Limb (tissue), 2 donors: Measurements from ENCODE around the gene CT55.
A peak's percentile ranks its signal among the peaks of the same experiment; 100 is the strongest.
"Not testable (repeated sequence)": the region's sequence is repeated elsewhere in the genome, so short reads cannot be mapped to it uniquely, and the experiment has no call there.

Experiments
- DNase-seq, 2 donors: peaks; one replicate each; pipeline ENCODE4 v3.0.0-alpha.2; 2016; ENCODE audit errors: extremely low spot score in 2 of 2

Gene CT55

GRCh38 chrX:135170877-135171519 lies at the start of gene CT55:
Gene CT55, minus strand, starts transcription at chrX:135171398. Its CDS starts 227 bp downstream, at chrX:135171171.
- no peak for DNase-seq

GRCh38 chrX:135213200-135213844 lies 42.1 kb upstream of the CT55 start:
- DNase-seq = no peak

GRCh38 chrX:135206427-135206826 lies 35.2 kb upstream of the CT55 start:
- not testable (repeated sequence) for DNase-seq

GRCh38 chrX:135200297-135200696 lies 29.1 kb upstream of the CT55 start:
- DNase-seq = no peak

GRCh38 chrX:135194684-135195083 lies 23.5 kb upstream of the CT55 start:
- DNase-seq = no peak

GRCh38 chrX:135193740-135194139 lies 22.5 kb upstream of the CT55 start:
- no peak for DNase-seq

GRCh38 chrX:135191838-135192237 lies 20.6 kb upstream of the CT55 start:
- no peak for DNase-seq

- peak; percentile 8 to 34 for DNase-seq
Observed at GRCh38 chrX:135185795-135186443, 14.7 kb upstream of the CT55 start.

GRCh38 chrX:135178636-135179035 lies 7.4 kb upstream of the CT55 start:
- no peak for DNase-seq

- no peak for DNase-seq
Observed at GRCh38 chrX:135170468-135170867, 730 bp downstream of the CT55 start.

GRCh38 chrX:135169534-135169933 lies 1.7 kb downstream of the CT55 start:
- DNase-seq = not testable (repeated sequence)

- no peak for DNase-seq
Observed at GRCh38 chrX:135168486-135168885, 2.7 kb downstream of the CT55 start.

GRCh38 chrX:135154688-135155087 lies 16.5 kb downstream of the CT55 start:
- DNase-seq = not testable (repeated sequence)

- not testable (repeated sequence) for DNase-seq
Observed at GRCh38 chrX:135126145-135126544, 45.1 kb downstream of the CT55 start.

GRCh38 chrX:135120056-135120576 lies 51.1 kb downstream of the CT55 start, which contains the start of gene ETDB:
Gene ETDB, minus strand, starts transcription at chrX:135120526. Its CDS starts 1,265 bp downstream, at chrX:135119261.
- DNase-seq = not testable (repeated sequence)

GRCh38 chrX:135116064-135116463 lies 55.1 kb downstream of the CT55 start:
- not testable (repeated sequence) for DNase-seq

GRCh38 chrX:135114392-135114791 lies 56.8 kb downstream of the CT55 start:
- no peak for DNase-seq

- DNase-seq = no peak
Observed at GRCh38 chrX:135112743-135113142, 58.5 kb downstream of the CT55 start.

GRCh38 chrX:135112096-135112729 lies 59.0 kb downstream of the CT55 start:
- no peak for DNase-seq

GRCh38 chrX:135109554-135109953 lies 61.6 kb downstream of the CT55 start:
- no peak for DNase-seq
